CD4-positive, alpha-beta T cell treated with Interleukin-10 for 1 hour (primary cell): ENCODE results near the gene GFM1.
"Not testable (repeated sequence)": the region's sequence is repeated elsewhere in the genome, so short reads cannot be mapped to it uniquely, and the experiment has no call there.

ENCODE experiments used
- DNase-seq: peaks from one replicate; pipeline ENCODE4 v3.0.0-alpha.2; 2020

The GFM1 gene

GRCh38 chr3:158679547-158680000, 35.2 kb downstream of the GFM1 start:
- DNase-seq, result no peak

- no peak for DNase-seq
These were observed 36.5 kb downstream of the GFM1 start for GRCh38 chr3:158680861-158681260.

GRCh38 chr3:158683230-158683962, 39.1 kb downstream of the GFM1 start:
- DNase-seq, result no peak

- no peak for DNase-seq
These were observed 40.8 kb downstream of the GFM1 start for GRCh38 chr3:158685159-158685558.

- DNase-seq, result not testable (repeated sequence)
These were observed 49.6 kb downstream of the GFM1 start for GRCh38 chr3:158693866-158694456.

GRCh38 chr3:158696618-158697017, 52.3 kb downstream of the GFM1 start:
- DNase-seq, result no peak

- no peak for DNase-seq
These were observed 56.2 kb downstream of the GFM1 start for GRCh38 chr3:158700559-158700958.

- DNase-seq, result no peak
These were observed 57.2 kb downstream of the GFM1 start for GRCh38 chr3:158701420-158702065.

GRCh38 chr3:158702815-158703481, 58.6 kb downstream of the GFM1 start:
- DNase-seq, result no peak

- DNase-seq, result no peak
These were observed 59.2 kb downstream of the GFM1 start for GRCh38 chr3:158703566-158703965.

- no peak for DNase-seq
These were observed 65.3 kb downstream of the GFM1 start for GRCh38 chr3:158709666-158710083.

- no peak for DNase-seq
These were observed 66.3 kb downstream of the GFM1 start for GRCh38 chr3:158710601-158711000.

GRCh38 chr3:158711886-158712285, 67.6 kb downstream of the GFM1 start:
- no peak for DNase-seq

- no peak for DNase-seq
These were observed 68.1 kb downstream of the GFM1 start for GRCh38 chr3:158712443-158712842.

- no peak for DNase-seq
These were observed 68.8 kb downstream of the GFM1 start for GRCh38 chr3:158713094-158713499.

GRCh38 chr3:158717576-158717975, 73.2 kb downstream of the GFM1 start:
- DNase-seq, result no peak

- DNase-seq, result no peak
These were observed 74.3 kb downstream of the GFM1 start for GRCh38 chr3:158718490-158719170.

- DNase-seq, result no peak
These were observed 77.8 kb downstream of the GFM1 start for GRCh38 chr3:158722108-158722507.

- no peak for DNase-seq
These were observed 79.7 kb downstream of the GFM1 start for GRCh38 chr3:158723991-158724390.

GRCh38 chr3:158725348-158726011, 81.2 kb downstream of the GFM1 start:
- no peak for DNase-seq

- DNase-seq, result peak; percentile 74
These were observed 83.1 kb downstream of the GFM1 start for GRCh38 chr3:158727206-158728060.

GRCh38 chr3:158728061-158728377, 83.7 kb downstream of the GFM1 start:
- DNase-seq, result no peak
